ENCODE results near the gene KLHDC3. TPM values are rescaled to one million over a fixed set of nuclear protein-coding genes. Genes with fewer than 3 reads are reported as not detected.

The KLHDC3 gene
- total and polyA plus RNA-seq, 2 donors (not counting 1 experiment from before 2014, with no cell fraction given), result 47.4 to 50.7 TPM

DNA sequence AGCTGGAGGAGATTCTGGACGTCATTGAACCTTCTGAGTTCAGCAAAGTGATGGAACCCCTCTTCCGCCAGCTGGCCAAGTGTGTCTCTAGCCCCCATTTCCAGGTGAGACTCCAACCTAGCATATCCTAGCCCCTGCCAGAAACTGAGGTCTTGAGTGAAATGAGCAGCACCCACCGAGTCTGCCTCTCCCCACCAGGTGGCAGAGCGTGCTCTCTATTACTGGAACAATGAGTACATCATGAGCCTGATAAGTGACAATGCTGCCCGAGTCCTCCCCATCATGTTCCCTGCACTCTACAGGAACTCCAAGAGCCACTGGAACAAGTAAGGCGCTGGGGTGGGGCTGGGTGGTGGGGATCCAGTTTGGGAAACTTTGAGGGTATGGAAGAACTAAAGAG is 4.9 kb upstream of the KLHDC3 start:
- Mint-ChIP-seq H3K4me3 (no peak overlapping the region), H3K27me3 (no peaks in the 10 kb centered on the region), H3K27ac (peak overlapping the region; percentile 21), H3K9me3 (ENCODE audit: insufficient read depth) (no peaks in the 10 kb centered on the region), H3K4me1 (peaks cover 34% of the 10 kb centered on the region)
- Histone ChIP-seq H3K9me3 (ENCODE audit: control extremely low read depth in 1 of 3, control insufficient read depth in 2 of 3, insufficient read depth in 1 of 3, low read length in 2 of 3) (no peaks in the 10 kb centered on the region), H3K4me2 (replicated peaks; ENCODE audit: low read depth, low read length, poor library complexity, severe bottlenecking) (no peak overlapping the region), H3K36me3 (replicated peaks in 1 of 2; ENCODE audit: control extremely low read depth in 1 of 2, control insufficient read depth in 1 of 2, extremely low read depth in 1 of 2, insufficient read depth in 2 of 2, low read length in 1 of 2) (peaks cover 1 to 55% of the 10 kb centered on the region in 2 experiments), H2AFZ (ENCODE audit: insufficient read depth, low read depth, low read length, poor library complexity, severe bottlenecking) (no peak overlapping the region), H3K79me2 (ENCODE audit: control insufficient read depth, insufficient read depth, low read length) (peaks cover 52% of the 10 kb centered on the region), H3K4me1 (ENCODE audit: control insufficient read depth in 2 of 2, insufficient read depth in 2 of 2, low read length in 2 of 2) (peaks cover 10 to 21% of the 10 kb centered on the region in 2 donors), H3K9ac (ENCODE audit: low read length) (no peak overlapping the region), H3K4me3 (ENCODE audit: control extremely low read depth in 1 of 5, extremely low read depth in 1 of 5, insufficient read depth in 1 of 5, low read depth in 2 of 5, low read length in 4 of 5) (no peak overlapping the region), H3K27ac (ENCODE audit: low read length in 2 of 2) (peak overlapping the region in 1 of 2 donors; percentile 40), H3K27me3 (replicated peaks in 1 of 4; ENCODE audit: control extremely low read depth in 1 of 4, control insufficient read depth in 3 of 4, insufficient read depth in 4 of 4, low read length in 3 of 4) (no peaks in the 10 kb centered on the region), H4K20me1 (ENCODE audit: control insufficient read depth, insufficient read depth, low read length, poor library complexity, severe bottlenecking) (peaks cover under 1% of the 10 kb centered on the region)
- peak; percentile 41 for DNase-seq
- ATAC-seq (ENCODE audit: low read depth), result no peak
- CTCF ChIA-PET, result interaction anchor here (0.6 to 3.5 kb wide), 6 partner anchors 10 to 497 kb away, joined by 3 to 19 read pairs (median 3); no protein-coding TSS in a partner anchor
- POLR2A ChIA-PET, result no interaction called here
- intact Hi-C loops (cut with micrococcal nuclease), result loop anchor here (5.0 kb wide), 1 partner anchor 133 kb away; no protein-coding TSS in a partner anchor
- WGBS (ENCODE audit: insufficient coverage), result 86% methylated on average over 4 of the region's 6 CpGs
- TF ChIP-seq, protein P1, sequence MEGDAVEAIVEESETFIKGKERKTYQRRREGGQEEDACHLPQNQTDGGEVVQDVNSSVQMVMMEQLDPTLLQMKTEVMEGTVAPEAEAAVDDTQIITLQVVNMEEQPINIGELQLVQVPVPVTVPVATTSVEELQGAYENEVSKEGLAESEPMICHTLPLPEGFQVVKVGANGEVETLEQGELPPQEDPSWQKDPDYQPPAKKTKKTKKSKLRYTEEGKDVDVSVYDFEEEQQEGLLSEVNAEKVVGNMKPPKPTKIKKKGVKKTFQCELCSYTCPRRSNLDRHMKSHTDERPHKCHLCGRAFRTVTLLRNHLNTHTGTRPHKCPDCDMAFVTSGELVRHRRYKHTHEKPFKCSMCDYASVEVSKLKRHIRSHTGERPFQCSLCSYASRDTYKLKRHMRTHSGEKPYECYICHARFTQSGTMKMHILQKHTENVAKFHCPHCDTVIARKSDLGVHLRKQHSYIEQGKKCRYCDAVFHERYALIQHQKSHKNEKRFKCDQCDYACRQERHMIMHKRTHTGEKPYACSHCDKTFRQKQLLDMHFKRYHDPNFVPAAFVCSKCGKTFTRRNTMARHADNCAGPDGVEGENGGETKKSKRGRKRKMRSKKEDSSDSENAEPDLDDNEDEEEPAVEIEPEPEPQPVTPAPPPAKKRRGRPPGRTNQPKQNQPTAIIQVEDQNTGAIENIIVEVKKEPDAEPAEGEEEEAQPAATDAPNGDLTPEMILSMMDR (IDR thresholded peaks at IDR 0.05), result peak; percentile 48
- TF ChIP-seq EZH2 (IDR thresholded peaks at IDR 0.05; ENCODE audit: borderline replicate concordance, insufficient read depth, low read depth, low read length, poor library complexity, severe bottlenecking), result no peak

DNA sequence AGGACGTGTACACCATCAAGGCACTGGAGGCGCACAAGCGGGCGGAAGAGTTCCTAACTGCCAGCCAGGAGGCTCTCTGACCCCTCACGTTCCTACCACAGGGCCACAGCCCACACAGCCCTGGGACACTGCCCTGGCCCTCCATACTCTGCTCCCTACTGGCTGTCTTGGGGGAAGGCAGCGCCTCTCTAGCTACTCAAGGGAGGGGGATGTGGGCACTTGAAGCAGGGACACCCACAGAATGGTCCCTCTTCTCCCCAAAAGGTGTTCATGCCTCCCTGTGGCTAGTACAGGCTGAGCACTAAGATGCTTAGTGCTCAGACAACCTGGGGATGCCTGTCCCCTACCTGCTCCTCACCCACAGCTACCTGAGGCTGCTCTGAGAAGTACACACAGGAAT is 2.8 kb upstream of the KLHDC3 start:
- Histone ChIP-seq H3K79me2 (ENCODE audit: control insufficient read depth, insufficient read depth, low read length) (peaks cover 61% of the 10 kb centered on the region), H3K4me2 (replicated peaks; ENCODE audit: low read depth, low read length, poor library complexity, severe bottlenecking) (no peak overlapping the region), H4K20me1 (ENCODE audit: control insufficient read depth, insufficient read depth, low read length, poor library complexity, severe bottlenecking) (peaks cover 18% of the 10 kb centered on the region), H3K36me3 (replicated peaks in 1 of 2; ENCODE audit: control extremely low read depth in 1 of 2, control insufficient read depth in 1 of 2, extremely low read depth in 1 of 2, insufficient read depth in 2 of 2, low read length in 1 of 2) (peaks cover 1 to 52% of the 10 kb centered on the region in 2 experiments), H3K27ac (ENCODE audit: low read length in 2 of 2) (no peak overlapping the region), H2AFZ (ENCODE audit: insufficient read depth, low read depth, low read length, poor library complexity, severe bottlenecking) (no peak overlapping the region), H3K9ac (ENCODE audit: low read length) (no peak overlapping the region), H3K4me3 (ENCODE audit: control extremely low read depth in 1 of 5, extremely low read depth in 1 of 5, insufficient read depth in 1 of 5, low read depth in 2 of 5, low read length in 4 of 5) (no peak overlapping the region), H3K9me3 (ENCODE audit: control extremely low read depth in 1 of 3, control insufficient read depth in 2 of 3, insufficient read depth in 1 of 3, low read length in 2 of 3) (no peaks in the 10 kb centered on the region), H3K4me1 (ENCODE audit: control insufficient read depth in 2 of 2, insufficient read depth in 2 of 2, low read length in 2 of 2) (peaks cover 20 to 33% of the 10 kb centered on the region in 2 donors), H3K27me3 (replicated peaks in 1 of 4; ENCODE audit: control extremely low read depth in 1 of 4, control insufficient read depth in 3 of 4, insufficient read depth in 4 of 4, low read length in 3 of 4) (no peaks in the 10 kb centered on the region)
- DNase-seq (no peak), ATAC-seq (ENCODE audit: low read depth) (no peak)
- H3K27ac Mint-ChIP-seq, result no peak overlapping the region
- no peak for TF ChIP-seq EZH2 (IDR thresholded peaks at IDR 0.05; ENCODE audit: borderline replicate concordance, insufficient read depth, low read depth, low read length, poor library complexity, severe bottlenecking)
- TF ChIP-seq, protein P1 (IDR thresholded peaks at IDR 0.05), result no peak
- H3K4me1 Mint-ChIP-seq, result peaks cover 50% of the 10 kb centered on the region
- CTCF ChIA-PET, result interaction anchor here (1.8 to 3.5 kb wide), 2 partner anchors 81 to 132 kb away, joined by 5 to 19 read pairs; partner anchors contain the start of gene CNPY3
- H3K4me3 Mint-ChIP-seq, result peak overlapping the region; percentile 6
- no peaks in the 10 kb centered on the region for H3K27me3 Mint-ChIP-seq
- POLR2A ChIA-PET, result no interaction called here
- H3K9me3 Mint-ChIP-seq (ENCODE audit: insufficient read depth), result no peaks in the 10 kb centered on the region
- WGBS (ENCODE audit: insufficient coverage), result 94% methylated on average over 4 of the region's 6 CpGs
- intact Hi-C loops (cut with micrococcal nuclease), result loop anchor here (5.0 kb wide), 1 partner anchor 416 kb away; the partner anchor contains the start of gene ABCC10
